GM06990 (cell line): ENCODE measurements around the gene QRFPR.
"Not testable (repeated sequence)": the region's sequence is repeated elsewhere in the genome, so short reads cannot be mapped to it uniquely, and the experiment has no call there.

ENCODE experiments used
- DNase-seq: peaks from one replicate; pipeline ENCODE4 v3.0.0-alpha.2; 2011; ENCODE audit not compliant: insufficient read length; ENCODE audit errors: extremely low read depth
- H3K27me3 ChIP-seq: replicated peaks from 2 replicates; pipeline ENCODE4 v1.6.0; 2011; ENCODE audit warnings: low read length; ENCODE audit not compliant: control insufficient read depth, insufficient read depth
- H3K36me3 ChIP-seq: 2 replicates; pipeline ENCODE4 v1.5.1; 2011; ENCODE audit warnings: low read length; ENCODE audit not compliant: control insufficient read depth, insufficient read depth
- H3K4me3 ChIP-seq: replicated peaks from 2 replicates; pipeline ENCODE4 v1.5.1; 2011; ENCODE audit warnings: low read depth, mild to moderate bottlenecking, control low read depth, low read length
- TF ChIP-seq, protein P1 (sequence below): IDR thresholded peaks from 2 replicates; pipeline ENCODE4 v1.5.1; 2011; ENCODE audit warnings: low read length, control low read depth, mild to moderate bottlenecking, inconsistent platforms; ENCODE audit not compliant: insufficient read depth, poor library complexity, severe bottlenecking

QRFPR gene

DNA sequence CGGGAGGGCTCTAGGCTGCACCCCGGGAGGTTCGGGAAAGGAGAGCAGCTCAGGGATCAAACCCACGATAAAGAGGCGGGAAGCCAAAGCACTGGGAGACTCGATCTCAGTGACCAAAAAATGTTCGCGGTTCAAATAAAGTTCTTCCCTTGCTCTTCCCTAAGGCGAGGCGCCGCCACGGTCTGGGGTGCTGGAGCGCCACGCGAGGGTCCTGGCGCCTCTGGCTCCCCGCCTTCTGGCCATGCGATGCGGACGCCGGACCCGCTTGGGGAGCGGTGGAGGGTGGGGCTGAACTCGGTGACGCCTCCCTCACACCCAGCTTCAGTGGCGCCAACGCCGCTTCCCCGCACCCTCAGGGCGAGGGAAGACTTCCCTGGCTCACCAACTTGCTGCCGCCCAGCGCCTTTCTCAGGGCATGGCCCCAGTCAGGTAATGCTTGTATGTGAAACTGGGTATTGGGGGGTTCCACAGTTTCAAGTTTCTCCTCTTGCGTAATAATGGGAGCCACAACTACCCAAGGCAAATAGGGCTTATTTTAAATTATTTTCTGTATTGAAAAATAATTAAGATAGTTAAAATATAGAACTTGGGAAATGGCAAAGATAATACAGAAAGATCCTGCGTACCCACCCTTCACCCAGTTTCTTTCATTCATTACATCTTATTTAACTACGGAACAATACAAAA, at the start of gene QRFPR:
Gene QRFPR (minus strand): TSS at position 243 of the 687 bp plus-strand sequence. CDS start 371 bp downstream, outside the sequence.
- Histone ChIP-seq H3K4me3 (no peak within 1 kb of the TSS), H3K27me3 (no peaks in the 10 kb centered on the region), H3K36me3 (no peaks in the 10 kb centered on the region)
- no peak for DNase-seq
- TF ChIP-seq, protein P1, sequence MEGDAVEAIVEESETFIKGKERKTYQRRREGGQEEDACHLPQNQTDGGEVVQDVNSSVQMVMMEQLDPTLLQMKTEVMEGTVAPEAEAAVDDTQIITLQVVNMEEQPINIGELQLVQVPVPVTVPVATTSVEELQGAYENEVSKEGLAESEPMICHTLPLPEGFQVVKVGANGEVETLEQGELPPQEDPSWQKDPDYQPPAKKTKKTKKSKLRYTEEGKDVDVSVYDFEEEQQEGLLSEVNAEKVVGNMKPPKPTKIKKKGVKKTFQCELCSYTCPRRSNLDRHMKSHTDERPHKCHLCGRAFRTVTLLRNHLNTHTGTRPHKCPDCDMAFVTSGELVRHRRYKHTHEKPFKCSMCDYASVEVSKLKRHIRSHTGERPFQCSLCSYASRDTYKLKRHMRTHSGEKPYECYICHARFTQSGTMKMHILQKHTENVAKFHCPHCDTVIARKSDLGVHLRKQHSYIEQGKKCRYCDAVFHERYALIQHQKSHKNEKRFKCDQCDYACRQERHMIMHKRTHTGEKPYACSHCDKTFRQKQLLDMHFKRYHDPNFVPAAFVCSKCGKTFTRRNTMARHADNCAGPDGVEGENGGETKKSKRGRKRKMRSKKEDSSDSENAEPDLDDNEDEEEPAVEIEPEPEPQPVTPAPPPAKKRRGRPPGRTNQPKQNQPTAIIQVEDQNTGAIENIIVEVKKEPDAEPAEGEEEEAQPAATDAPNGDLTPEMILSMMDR, result no peak

DNA sequence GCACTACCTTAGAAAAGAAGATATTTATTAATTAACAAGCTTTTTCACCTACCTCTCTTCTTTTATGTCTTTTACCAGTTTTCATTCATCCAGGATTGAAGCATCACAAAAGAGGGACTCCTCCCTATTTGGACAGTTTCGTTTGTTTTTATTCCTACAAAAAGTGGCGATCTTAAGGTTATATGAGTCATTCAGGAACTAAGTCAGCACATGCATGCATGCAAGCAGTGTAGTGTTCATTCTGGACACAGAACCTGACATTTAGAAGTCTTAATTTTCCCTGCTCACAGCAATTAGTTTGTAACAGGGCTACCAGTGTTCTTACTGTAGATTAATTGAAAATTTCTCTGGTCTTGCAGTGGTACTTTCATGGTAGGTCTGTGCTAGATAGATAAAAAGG, 47.9 kb upstream of the QRFPR start:
- Histone ChIP-seq H3K27me3 (no peaks in the 10 kb centered on the region), H3K4me3 (no peak overlapping the region), H3K36me3 (no peaks in the 10 kb centered on the region)
- TF ChIP-seq, protein P1, result no peak
- no peak for DNase-seq

DNA sequence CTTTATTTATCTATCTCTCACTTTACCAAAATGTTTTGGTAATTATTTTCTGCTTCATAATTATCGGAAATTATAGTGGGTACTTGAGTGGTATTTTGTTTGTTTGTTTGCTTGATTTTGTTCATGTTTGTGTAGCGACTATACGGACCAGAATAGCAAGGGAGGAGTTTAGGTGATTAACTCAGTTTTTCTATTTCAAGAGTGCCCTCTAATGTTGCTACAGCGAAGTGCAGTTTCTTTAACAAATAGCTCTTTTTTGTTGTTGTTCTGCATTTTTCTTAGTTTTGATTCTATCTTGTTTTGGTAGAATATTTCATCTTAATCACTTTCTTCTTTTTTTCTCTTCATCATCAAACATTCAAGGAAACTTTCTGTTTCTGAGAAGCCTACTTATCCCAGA, 40.8 kb upstream of the QRFPR start:
- no peaks in the 10 kb centered on the region for H3K27me3 ChIP-seq
- H3K4me3 ChIP-seq, result no peak overlapping the region
- no peak for DNase-seq
- TF ChIP-seq, protein P1, result no peak
- no peaks in the 10 kb centered on the region for H3K36me3 ChIP-seq

DNA sequence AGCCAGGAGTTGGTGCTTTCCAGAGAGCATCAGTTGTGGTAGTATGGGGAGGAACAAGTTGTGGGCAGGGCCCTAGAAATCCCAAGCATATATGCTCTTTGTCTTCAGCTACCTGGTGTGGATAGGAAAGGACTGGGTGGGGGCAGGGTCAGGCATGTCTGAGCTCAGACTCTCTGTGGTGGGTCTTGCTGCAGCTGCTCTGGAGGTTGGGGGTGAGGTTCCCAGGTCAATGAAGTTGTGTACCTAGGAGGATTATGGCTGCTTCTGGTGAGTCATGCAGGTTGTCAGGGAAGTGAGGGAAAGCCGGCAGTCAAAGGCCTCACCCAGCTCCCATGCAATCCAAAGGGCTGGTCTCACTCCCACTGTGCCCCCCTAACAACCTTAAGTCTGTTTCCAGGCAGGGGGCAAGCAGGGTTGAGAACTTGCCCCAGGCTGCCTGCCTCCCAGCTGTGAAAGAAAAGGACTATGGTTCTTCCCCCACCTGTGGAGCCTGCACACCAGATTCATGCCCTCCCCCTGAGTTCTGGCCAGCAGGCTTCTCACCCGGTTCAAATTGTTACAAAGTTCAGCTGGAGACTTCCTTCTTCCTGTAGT, 30.4 kb upstream of the QRFPR start:
- Histone ChIP-seq H3K36me3 (no peaks in the 10 kb centered on the region), H3K27me3 (no peaks in the 10 kb centered on the region), H3K4me3 (no peak overlapping the region)
- TF ChIP-seq, protein P1, result no peak
- no peak for DNase-seq

DNA sequence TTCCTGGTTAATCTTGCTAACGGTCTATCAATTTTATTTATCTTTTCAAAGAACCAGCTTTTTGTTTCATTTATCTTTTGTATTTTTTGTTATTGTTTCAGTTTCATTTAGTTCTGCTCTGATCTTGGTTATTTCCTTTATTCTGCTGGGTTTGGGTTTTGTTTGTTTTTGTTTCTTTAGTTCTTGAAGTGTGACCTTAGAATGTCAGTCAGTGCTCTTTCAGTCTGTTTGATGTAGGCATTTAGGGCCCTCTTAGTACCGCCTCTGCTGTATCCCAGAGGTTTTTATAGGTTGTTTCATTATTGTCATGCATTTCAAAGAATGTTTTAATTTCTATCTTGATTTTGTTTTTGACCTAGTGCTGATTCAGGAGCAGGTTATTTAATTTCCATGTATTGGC, 27.7 kb upstream of the QRFPR start:
- DNase-seq, H3K36me3 ChIP-seq, H3K27me3 ChIP-seq, H3K4me3 ChIP-seq: not testable (repeated sequence)

DNA sequence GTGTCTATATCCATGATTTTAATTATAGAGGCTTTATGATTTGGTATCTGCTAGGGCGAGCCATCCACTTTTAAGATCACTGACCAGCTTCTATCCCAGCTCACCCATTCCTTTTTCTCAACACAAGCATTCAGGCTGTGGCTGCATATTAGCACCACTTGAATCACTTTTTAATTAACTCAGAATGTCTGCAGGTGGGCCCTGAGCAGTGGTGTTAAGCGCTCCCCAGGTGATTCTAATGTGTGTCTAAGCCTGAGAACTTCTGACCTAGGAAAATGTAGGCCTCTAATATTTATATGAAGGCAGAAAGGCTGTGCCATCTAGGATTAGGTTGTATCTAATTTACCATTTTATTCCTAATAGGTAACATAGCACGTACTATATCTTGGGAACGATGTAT, 19.8 kb upstream of the QRFPR start:
- TF ChIP-seq, protein P1, result no peak
- DNase-seq, result no peak
- Histone ChIP-seq H3K36me3 (no peaks in the 10 kb centered on the region), H3K4me3 (no peak overlapping the region), H3K27me3 (no peaks in the 10 kb centered on the region)
